Upper lobe of left lung (tissue), 4 donors: ENCODE data around the gene TNFRSF8.

ENCODE experiments used
- POLR2A ChIP-seq, 4 donors: fragments of 450-650 bp; IDR thresholded peaks; one replicate each; pipeline ENCODE4 v1.5.1; 2016 to 2017; ENCODE audit warnings: antibody characterized with exemption in 4 of 4, mild to moderate bottlenecking in 2 of 4
- TF ChIP-seq, protein P1 (sequence below), 6 experiments: fragments of 450-650 bp in 4 of 6; fragments of 200-600 bp in 2 of 6; sonication (generic) in 2 of 6; IDR thresholded peaks; one replicate each; pipeline ENCODE4 v1.5.1; 2016 to 2019; ENCODE audit warnings: antibody characterized with exemption in 6 of 6

DNA sequence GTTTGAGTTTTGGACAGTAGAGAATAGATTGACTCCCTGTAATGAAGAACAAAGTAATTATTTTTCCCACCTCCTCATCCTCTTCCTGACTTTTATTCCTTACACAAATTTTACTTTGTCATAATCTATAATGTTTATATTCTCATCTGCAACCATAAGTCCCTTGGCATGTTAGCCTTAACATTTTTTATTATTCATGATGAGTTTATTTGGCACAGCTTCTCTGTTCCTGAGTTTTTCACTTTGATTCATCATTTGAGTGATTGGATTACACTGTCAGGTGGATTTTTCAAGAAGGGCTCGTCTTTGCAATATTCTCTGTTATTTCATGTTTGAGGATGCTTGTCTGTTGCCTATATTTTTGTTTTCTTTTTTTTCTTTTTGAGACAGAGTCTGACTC lies 35.7 kb downstream of the TNFRSF8 start:
- TF ChIP-seq POLR2A (IDR thresholded peaks at IDR 0.05): no peak
- TF ChIP-seq, protein P1, sequence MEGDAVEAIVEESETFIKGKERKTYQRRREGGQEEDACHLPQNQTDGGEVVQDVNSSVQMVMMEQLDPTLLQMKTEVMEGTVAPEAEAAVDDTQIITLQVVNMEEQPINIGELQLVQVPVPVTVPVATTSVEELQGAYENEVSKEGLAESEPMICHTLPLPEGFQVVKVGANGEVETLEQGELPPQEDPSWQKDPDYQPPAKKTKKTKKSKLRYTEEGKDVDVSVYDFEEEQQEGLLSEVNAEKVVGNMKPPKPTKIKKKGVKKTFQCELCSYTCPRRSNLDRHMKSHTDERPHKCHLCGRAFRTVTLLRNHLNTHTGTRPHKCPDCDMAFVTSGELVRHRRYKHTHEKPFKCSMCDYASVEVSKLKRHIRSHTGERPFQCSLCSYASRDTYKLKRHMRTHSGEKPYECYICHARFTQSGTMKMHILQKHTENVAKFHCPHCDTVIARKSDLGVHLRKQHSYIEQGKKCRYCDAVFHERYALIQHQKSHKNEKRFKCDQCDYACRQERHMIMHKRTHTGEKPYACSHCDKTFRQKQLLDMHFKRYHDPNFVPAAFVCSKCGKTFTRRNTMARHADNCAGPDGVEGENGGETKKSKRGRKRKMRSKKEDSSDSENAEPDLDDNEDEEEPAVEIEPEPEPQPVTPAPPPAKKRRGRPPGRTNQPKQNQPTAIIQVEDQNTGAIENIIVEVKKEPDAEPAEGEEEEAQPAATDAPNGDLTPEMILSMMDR (IDR thresholded peaks at IDR 0.05): no peak
